GM21447 (cell line): ENCODE results near the gene PPIP5K2.
"Not testable (repeated sequence)": the region's sequence is repeated elsewhere in the genome, so short reads cannot be mapped to it uniquely, and the experiment has no call there.

ENCODE experiments used
- ATAC-seq: cut with Tn5 transposase; IDR thresholded peaks from one replicate; pipeline ENCODE4 v1.9.1; 2021; ENCODE audit not compliant: unreplicated experiment

PPIP5K2 gene

GRCh38 chr5:103119765-103120606 is at the start of gene PPIP5K2, which contains the start of gene GIN1:
TSS of gene PPIP5K2 (plus strand) at chr5:103120301. CDS start at chr5:103129590, 9,289 bp downstream.
TSS of gene GIN1 (minus strand) at chr5:103120138. CDS start at chr5:103108707, 11,431 bp downstream.
- ATAC-seq, result peak; percentile 93

DNA sequence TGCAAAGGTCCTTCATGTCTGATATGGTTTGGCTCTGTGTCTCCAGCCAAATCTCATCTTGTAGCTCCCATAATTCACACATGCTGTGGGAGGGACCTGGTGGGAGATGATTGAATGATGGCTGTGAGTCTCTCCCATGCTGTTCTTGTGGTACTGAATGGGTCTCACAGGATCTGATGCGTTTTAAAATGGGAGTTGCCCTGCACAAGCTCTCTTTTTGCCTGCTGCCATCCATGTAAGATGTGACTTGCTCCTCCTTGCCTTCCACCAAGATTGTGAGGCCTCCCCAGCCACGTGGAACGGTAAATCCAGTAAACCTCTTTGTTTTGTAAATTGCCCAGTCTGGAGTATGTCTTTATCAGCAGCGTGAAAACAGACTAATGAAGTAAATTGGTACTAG is 46.6 kb upstream of the PPIP5K2 start:
- not testable (repeated sequence) for ATAC-seq

DNA sequence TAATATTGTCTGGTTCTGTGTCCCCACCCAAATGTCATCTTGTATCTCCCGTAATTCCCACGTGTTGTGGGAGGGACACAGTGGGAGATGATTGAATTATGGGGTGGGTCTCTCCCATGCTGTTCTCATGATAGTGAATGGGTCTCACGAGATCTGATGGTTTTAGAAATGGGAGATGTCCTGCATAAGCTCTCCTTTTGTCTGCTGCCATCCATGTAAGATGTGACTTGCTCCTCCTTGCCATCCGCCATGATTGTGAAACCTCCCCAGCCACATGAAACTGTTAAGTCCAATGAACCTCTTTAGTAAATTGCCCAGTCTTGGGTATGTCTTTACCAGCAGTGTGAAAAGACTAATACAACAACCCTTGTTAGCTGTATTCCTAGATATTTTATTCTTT is 44.7 kb upstream of the PPIP5K2 start:
- no peak for ATAC-seq

DNA sequence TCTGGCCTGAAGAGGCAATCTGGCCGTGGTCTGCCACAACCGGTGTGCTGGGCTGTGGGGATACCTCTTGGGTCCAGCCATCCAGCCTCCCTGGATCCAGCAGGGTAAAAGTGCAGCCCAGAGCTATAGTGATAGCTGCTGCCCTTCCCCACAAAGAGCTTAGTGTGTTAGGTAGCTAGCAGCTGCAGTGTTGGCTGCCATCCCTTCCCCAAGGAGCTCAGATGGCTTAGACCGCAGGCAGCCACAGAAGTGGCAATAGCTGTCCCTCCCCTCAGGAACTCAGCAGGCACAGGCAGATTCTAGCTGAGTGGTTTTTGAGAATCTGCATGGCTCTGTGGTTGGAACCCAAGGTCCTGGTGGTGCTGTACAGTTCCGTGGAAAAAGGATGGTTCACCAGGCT is 40.3 kb upstream of the PPIP5K2 start:
- ATAC-seq, result no peak

DNA sequence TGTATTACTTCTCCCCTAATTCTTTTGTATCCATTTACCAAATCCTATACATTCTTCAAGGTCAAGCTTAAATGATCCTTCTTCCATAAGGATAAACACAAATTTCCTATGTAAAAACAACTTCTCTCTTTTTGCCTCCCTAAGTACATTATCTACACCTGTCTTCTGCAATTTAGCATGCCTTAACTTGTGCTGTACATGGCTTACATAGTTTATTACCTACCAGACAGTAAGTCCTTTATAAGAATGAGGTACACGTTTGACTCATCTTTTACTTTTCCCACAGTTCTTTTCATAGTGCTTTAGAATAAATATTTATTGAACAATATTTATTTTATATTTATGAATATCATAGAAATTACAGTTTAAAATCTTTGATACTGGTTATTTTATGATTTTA is 33.6 kb upstream of the PPIP5K2 start:
- ATAC-seq, result no peak

- ATAC-seq, result no peak
These were observed 30.8 kb upstream of the PPIP5K2 start for GRCh38 chr5:103089272-103089671.

- no peak for ATAC-seq
These were observed 29.3 kb upstream of the PPIP5K2 start for GRCh38 chr5:103090791-103091190.

- ATAC-seq, result no peak
These were observed 27.4 kb upstream of the PPIP5K2 start for GRCh38 chr5:103092676-103093075.

- ATAC-seq, result no peak
These were observed 26.4 kb upstream of the PPIP5K2 start for GRCh38 chr5:103093727-103094126.

- no peak for ATAC-seq
These were observed 25.4 kb upstream of the PPIP5K2 start for GRCh38 chr5:103094737-103095136.

DNA sequence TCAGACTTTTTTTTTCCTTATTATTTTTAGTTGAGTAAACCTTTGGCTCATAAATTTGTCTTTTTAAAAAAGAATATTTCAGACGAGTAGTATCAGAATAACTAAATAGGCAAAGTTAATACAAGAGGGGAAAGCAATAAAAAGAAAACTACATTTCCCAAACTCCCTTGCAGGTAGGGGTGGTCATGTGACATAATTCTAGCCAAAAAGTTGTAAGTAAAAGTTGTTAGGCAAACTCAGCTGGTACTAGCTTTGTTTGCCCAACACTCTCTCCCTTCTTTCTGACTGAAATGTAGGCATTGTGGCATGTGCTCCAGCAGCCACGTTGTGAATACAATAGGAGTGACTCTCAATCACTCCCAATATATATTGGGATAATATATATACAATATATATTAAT is 21.1 kb upstream of the PPIP5K2 start:
- no peak for ATAC-seq

DNA sequence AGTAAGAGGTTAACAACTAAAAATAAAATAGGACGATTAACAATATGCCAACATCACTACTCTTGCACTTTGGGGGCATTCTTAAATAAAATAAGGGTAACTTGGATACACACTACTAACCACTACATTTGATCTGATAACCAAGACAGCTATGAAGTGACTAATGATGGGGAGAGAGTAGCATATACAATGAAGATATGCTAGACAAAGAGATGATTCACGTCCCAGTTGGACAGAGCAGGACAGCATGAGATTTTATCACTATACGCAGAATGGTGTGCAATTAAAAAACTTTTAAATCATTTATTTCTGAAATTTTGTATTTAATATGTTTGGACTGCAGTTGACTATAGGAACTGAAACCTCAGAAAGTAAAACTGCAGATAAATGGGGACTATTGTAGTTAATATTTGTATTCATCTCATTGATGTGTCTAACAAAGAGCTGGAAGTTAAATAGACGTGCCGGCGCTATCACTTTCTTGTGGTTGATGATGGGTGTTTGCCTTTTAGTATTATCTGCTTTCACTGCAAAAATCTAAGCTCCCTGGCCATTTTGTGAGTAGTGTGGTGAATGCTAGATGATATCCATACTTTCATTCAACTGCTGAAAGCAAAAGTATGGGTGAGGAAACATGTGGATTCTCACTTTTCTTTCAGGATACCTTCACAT is 18.9 kb upstream of the PPIP5K2 start:
- ATAC-seq, result no peak

DNA sequence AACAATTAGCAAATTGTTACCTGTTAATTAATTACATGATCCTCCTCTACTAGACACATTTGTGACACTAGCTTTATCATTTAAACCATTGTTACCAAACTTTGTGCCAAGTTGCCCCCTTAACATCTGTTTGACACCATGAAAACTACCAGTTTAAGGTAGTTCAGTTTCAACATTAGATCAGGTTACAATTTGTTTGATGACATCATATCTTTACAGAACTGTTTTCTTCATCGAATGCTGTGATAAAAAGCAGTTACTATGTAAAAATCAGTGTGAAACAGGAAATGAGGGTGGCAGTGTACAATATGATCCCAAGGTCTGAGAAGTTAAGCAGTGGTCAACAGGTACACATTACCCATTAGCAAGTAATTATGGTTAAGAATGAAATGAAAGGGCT is 17.9 kb upstream of the PPIP5K2 start:
- ATAC-seq, result no peak

DNA sequence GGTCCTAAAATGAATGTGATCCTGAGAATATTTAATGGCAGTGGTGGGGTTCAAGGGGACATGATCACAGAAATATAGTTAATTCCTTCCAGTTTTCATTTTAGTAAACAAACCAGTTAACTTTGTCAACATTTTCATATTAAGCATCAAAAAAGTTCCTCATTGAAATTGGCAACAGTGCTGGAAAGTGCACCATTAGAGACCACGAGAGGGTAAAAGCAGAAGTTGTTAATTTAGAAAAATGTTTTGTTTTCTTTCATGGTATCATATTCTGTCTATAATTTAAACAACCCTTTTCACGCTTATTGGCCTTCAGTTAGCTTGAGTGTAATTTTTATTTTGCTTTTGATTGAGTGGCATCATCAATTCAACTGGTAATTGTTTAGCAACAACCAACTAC is 12.0 kb upstream of the PPIP5K2 start:
- ATAC-seq, result no peak

DNA sequence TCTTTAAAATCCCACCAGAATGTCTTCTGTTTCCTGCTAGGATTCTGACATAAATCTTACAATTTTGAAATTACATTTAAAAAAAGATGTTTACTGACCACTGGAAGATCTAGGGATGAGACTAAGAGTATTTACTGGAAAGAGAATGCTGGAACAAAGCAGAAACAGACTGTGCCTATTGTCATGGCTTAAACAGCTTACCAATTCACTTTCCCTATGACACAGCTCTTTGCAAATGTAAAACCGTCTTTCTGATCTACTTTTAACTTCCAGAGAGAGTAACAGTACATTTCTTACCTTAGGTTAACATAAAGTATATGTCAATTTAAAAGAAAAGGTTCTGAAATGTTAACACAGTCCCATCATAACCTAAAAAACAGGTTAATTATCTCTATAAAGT is 10.8 kb upstream of the PPIP5K2 start:
- no peak for ATAC-seq

- ATAC-seq, result no peak
These were observed 9.7 kb upstream of the PPIP5K2 start for GRCh38 chr5:103110403-103110802.

DNA sequence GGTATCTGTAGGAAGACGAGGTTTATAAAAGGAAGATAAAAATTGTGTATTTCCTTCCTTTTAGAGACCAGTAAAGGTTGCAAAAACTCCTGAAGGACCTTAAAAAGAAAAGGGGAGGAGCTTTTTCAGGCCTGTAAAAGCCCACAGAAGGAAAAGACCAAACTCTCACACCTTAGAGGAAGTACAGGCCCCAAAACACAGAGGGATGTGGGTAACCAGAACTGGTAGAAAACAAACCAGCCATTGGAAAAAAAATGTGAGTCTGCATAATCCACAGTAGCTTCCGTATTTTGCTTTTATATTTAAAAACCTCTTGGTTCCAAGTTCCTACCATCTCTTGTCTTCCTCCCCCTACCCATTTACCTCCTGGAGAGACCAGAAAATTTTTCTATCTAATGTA is 8.6 kb upstream of the PPIP5K2 start:
- no peak for ATAC-seq

GRCh38 chr5:103112910-103113309 is 7.2 kb upstream of the PPIP5K2 start:
- no peak for ATAC-seq

GRCh38 chr5:103114440-103114839 is 5.7 kb upstream of the PPIP5K2 start:
- no peak for ATAC-seq

DNA sequence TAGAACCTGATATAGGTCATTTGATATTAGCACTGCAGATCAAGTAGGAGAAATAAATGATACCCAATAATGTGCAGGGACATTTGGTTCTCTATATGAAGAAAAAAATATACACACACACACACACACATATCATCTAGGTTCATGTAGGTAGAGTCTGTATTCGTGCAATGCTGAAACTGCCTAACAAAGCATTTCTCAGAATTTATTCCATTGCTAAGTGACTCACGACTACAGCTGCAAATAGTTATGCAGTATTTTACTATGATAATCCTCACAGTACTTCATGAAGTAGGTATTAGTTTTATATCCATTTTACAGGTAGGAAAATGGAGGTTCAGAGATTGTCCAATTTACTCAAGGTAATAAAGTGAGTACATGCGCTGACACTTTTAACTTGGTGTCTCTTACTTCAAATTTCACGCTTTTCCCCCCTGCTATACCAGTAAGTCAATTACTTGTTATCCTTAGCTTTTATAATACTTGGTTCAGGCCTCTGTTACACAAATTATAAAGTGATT is 2.6 kb upstream of the PPIP5K2 start:
- ATAC-seq, result no peak

DNA sequence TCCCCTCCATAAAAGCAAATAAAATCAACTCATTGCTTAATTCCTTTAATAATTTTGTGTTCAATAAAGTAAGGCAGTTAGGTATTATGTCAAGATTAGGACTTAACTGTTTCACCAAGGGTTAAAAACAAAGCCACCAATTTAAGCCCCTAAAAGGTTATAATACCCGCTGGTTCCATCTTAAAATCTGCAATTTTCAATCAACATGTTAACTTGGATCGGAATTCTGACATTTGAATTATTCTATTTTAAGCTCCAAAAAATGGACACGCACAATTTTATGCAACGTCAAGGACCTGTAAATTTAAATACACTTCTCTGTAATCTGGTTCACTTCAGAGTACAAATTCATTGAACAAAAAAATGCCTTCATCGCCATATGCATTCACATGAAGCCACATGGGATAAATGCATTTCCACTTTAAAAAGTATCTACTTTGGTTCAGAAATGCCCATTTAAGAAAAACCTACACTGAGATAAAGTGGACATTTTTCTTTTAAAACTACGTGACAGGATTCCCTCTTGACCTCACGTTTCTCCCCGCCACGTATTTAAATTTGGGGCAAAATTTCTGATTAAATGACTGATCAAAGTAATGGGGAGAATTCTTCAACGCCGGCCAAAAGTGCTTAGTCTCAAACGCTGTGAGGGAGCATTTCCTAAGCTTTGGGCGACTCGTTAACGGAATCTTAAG is 884 bp upstream of the PPIP5K2 start:
- no peak for ATAC-seq
